Measurements from ENCODE around the gene BTBD8.
"Not testable (repeated sequence)": the region's sequence is repeated elsewhere in the genome, so short reads cannot be mapped to it uniquely, and the experiment has no call there.

The BTBD8 gene

DNA sequence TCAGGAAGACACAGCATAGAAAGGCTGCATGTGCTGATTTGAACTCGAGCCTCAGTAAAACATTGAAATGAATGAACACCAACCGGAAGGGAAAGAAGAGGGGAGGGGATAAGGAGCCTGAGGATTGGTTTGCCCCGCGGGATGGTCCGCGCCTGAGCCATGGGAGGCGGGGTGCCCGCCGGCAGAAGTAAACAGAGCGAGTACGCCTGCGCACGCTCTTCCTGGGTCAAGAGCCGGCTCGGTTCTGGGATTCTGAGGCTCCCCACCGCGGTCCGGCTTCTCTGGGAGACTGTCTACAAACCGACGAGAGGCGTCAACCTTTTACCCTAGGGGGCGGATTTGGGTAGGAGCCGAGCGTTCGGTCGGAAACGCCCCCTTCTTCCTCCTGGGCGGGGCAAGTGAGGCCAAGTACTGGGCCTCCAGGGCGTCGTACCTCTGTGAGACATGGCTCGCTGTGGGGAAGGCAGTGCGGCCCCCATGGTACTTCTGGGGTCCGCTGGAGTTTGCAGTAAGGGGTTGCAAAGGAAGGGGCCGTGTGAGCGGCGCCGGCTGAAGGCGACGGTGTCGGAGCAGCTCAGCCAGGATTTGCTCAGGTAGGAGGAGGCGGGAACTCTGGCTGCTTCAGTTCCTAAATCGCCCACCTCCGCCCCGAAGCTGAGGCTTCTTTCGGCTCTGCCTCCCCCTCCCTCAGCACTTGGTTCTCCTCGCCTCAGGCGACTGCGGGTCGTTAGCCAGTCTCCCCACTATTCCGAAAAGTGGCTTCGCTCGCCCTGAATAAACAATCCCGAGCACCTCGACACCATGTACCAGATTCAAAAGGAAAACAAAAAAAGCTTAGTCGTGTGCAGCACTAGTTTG, at the start of gene BTBD8:
TSS of gene BTBD8 (plus strand) at position 218 of the 858 bp plus-strand sequence. CDS start at position 445, 227 bp downstream.
- peak; percentile 96 for DNase-seq

DNA sequence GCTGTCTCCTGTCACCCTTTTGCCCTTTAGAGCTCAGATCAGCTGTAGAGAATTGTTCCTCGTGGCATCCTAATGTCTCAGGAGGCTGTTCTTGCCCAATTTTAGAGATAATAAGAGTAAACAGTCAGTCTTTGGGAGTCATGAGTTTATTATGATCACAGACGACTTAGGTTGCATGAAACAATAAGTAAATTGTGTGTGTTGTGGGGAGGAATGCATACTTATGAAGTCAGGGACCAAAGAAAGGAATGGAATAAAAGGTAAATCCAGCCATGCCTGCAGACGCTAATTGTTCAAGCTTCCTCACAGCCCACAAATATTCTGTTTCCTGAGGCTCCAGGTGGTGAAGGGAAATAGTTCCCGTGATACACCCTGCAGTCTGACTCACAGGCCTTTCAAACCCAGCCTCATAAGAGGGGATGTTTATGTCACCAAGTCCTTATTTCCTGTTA, 49.5 kb upstream of the BTBD8 start:
- peak; percentile 35 for DNase-seq

DNA sequence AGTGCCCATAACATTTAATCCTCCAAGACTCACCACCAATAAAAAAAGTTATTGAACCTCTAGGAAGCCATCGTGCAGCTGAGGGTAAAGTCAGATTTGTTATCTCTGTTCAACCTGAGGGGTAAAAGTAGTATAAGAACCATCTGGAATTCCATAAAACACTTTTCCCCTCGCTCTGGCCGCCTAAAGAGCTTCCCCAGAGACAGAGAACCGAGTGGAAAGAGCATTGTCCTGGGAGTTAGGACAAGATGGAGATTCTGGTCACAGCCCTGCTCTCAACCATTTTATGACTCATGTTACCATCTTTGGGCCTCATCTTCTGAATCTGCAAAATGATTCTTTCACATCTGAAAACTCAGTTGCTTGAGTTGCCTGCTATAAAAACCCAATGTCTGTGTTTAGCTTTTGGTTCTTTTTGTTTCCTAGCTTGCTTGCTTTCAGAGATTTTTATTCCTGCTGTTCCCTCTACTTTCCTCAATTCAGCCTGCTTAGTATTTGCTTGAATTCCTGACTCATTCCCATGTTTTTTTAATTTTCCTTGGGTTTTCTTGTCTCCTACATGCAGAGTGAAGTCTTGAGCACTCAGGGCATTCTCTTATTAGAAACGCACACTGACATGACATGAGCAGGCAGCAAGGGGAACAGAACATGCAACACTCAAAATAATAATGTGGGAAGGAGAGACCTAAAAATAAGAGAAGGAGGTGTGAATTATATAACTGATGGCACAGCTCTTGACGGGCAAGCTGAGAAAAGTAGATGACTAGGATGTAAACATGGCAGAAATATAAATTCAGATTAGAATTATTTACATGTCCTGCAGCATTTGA, 48.6 kb upstream of the BTBD8 start:
- DNase-seq: no peak

DNA sequence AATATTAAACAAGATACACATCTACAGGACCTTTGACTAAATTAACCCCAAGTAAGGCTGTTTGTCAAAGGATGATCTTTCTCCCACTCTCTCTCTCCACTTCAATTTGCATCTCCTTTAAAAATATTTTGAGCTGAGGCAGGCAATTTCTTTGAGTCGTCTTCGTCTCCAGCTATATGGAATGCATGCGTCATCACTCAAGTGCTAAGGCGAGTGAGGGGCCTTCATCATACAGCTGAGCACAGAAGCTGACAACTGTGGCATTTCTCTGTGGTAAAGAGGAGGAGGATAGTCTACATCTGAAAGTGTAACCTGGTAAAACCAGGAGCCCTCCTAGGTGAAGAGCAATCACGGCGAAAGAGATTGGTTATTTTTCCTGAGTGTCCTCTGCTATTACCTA, 42.7 kb upstream of the BTBD8 start:
- no peak for DNase-seq

DNA sequence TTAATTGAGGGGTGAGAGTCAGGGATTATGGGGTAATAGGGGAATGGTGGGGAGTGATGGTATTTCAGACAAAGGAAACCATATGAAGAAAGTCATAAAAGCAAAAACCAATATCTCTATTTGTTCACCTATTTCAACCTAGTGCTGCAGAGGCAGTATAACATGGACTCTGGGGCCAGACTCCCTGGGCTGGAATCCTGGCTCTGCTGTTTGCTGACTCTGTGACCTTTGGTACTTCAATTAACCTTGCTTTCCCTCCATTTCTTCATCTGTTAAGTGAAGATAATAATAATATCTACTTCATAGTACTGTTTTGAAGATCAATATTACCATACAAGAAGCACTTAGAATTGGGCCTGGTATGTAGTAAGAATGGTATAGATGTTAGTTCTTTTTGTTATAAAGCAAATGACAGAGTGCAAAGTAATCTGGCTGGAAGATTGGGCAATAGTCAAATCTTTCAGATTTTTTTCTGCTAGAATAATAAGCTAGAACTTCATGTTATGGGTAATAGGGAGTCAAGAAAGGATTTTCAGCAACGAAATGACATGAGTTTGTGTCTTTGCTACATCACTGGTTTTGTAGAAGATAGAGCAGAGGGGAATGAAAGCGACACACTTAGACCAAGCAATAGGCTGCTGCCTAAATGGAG, 41.3 kb upstream of the BTBD8 start:
- DNase-seq: no peak

DNA sequence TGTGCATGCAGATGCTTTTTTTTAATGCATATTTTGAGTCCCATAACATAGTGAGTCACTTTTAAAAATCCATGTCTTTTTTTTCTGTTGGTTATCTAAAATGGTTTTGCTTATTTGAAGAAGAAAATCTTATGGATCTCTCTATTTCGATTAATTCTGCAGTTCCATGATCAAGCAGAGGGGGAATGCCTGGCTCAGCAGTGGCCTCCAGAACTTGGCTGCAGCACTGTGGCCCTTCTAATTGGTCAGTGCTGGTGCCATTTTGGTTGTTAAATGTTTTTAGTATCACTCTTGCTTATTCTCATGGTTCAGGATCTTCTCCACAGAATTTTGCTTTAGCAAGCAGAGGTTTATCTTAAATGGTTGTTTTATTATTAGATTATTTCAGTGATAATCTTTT, 39.2 kb upstream of the BTBD8 start:
- no peak for DNase-seq

DNA sequence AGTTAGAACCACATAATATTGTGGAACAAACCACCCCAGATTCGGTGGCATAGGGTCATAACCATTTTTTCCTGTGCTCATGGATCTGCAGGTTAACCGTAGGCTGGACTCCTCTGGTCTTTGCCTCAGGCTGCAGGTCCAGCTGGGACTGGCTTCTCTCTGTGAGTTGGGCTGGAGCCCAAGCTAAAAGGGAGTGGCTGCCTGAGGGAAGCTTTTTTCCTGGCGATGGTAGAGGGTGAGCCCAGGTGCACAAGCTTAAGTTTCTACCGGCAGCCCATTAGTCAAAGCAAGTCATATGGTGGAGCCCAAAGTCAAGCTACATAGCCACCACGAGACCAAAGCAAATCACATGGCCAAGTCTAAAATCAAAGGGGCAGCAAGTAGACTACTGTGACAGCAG, 36.5 kb upstream of the BTBD8 start:
- DNase-seq: no peak

DNA sequence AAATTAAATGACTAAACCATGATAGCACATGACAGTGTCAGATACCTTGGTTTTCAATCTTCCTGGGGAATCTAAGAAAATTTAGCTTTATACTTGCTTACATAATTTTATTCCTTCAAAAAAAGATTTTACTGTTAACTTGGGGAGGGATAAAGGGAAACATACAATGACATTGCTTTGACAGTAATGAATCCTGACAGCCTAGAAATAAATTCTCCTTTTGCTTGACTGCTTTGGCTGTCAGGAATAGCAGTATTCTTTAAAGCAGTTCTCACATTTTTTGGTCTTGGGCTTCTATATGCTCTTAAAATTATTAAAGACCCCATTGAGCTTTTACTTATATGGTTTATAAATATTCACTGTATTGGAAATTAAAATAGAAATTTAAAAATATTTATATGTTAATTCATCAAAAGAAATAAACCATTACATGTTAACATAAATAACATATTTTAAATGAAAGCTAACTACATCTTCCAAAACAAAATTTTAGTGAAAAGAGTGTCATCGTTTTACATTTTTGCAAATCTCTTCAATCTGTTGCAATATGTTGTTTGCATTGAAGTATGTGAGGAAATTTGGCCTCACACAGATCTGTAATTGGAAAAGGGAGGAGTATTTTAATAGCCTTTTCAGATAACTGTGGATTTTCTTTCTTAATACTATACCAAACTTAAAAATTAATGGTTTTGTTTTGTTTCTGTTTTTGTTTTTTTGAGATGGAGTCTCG, 34.2 kb upstream of the BTBD8 start:
- no peak for DNase-seq

DNA sequence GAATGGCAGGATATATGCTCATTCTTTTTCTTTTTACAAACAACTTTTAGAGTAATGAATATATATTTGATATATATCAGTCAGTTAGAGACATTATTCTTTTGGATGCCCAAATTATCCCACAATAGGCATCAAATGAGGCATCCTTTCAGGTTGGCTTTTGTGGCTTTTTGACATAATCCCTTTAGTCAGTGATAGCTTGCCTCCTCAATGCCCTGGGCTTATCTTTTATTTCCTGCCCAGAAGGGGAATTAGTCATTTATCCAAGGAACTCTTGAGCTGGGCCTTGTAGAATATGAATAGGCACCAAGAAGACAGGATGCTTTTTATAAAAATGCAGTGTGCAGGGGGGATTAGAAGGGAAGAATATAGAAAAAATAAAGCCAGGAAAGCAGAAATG, 28.2 kb upstream of the BTBD8 start:
- DNase-seq: no peak

DNA sequence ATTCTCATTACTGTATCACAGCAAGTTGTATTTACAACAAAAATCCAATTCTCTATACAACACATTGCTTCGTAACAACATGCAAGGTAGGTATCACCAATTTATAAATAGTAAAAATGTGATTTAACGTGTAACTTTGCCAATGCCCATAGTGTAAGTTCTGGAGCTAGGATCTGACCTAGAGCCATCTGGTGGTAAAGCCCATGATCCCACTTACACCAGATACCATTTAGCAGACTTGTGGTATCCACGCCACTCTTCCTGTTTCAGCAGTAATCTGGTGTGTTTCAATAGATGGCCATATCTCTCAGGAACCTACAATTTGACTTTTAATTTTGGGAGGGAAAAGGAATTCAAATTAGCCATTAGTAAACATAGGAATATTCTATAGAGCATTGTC, 15.1 kb upstream of the BTBD8 start:
- DNase-seq: no peak

DNA sequence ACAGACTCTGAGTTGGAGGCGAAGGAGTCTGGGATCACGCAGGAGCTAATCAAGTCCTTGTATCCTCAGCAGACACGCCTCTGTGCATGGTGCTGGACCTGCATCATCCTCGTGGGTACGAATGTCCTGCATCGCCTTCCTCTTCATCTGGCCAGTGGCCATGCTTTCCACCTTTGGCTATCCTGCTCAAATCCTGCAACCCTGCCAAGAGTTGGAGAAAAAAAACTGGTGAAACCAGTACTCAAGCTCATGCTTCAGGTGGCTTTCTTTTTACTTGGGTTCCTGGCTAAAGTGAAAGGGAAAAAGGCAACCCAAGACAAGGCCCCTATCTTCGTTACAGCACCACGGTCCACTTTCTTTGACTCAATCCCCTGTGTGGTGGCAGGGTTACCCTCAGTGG, 13.8 kb upstream of the BTBD8 start:
- no peak for DNase-seq

DNA sequence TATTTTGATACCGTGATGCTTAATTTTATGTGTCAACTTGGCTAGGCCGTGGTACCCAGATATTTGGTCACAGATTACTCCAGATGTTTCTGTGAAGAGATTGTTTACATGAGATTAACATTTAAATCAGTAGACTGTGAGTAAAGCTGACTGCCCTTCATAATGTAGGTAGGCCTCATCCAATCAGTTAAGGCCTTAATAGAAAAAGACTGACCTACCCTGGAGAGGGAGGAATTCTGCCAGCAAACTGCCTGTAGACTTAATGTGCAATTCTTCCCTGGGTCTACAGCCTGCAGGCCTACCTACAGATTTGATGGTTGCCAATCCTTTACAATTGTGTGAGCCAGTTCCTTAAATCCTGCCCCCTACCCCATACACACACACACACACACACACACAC, 9.3 kb upstream of the BTBD8 start:
- no peak for DNase-seq

DNA sequence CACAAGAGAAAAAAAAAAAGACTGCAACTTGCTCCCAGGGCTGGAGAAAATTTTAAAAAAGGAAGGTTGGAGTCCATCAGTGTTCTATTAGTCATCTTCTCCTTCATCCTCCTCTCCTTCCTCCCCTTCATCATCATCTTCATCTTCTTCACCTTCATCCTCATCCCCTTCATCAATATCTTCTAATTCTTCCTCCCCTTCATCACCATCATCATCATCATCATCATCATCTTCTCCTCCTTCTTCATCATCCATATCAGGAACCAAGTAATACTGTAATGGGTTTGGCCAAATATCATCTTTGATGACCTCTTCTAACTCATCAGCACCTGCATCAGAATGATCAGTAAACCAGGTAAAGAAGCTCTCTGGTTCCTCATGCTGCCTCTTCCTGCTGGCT, 5.7 kb upstream of the BTBD8 start:
- not testable (repeated sequence) for DNase-seq

DNA sequence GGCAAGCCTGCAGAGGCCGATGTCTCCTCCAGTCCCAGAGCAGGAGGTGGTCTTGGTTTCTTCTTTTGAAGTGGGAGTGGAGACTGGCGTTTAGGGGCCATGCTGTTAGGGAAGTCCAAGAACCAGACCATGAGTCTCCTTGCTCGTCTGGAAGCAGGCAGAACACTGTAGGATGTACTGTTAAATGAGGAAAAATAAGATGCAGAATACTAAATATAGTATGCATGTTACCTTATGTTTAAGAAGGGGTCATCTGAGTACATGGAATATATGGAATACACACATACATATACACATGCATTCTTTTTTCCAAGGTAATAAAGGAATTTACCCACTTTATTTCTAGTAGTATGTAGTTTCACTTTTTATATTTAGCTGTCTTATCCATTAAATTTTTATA, 4.8 kb upstream of the BTBD8 start, which contains the start of gene SETSIP:
TSS of gene SETSIP (minus strand) at position 101 of the 400 bp plus-strand sequence. CDS start at position 101, 0 bp downstream.
- DNase-seq: no peak

DNA sequence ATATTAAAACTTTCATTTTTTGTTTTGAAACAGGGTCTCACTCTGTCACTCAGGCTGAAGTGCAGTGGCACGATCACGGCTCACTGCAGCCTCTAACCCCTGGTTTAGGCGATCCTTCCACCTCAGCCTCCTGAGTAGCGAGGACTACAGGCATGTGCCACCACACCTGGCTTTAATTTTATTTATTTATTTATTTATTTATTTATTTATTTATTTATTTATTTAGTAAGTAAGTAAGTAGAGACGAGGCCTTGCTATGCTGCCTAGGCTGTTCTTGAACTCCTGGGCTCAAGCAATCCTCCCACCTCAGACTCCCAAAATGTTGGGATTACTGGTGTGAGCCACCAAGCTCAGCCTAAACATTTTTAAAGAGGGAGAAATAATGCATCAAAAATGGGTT, 3.8 kb upstream of the BTBD8 start:
- no peak for DNase-seq

DNA sequence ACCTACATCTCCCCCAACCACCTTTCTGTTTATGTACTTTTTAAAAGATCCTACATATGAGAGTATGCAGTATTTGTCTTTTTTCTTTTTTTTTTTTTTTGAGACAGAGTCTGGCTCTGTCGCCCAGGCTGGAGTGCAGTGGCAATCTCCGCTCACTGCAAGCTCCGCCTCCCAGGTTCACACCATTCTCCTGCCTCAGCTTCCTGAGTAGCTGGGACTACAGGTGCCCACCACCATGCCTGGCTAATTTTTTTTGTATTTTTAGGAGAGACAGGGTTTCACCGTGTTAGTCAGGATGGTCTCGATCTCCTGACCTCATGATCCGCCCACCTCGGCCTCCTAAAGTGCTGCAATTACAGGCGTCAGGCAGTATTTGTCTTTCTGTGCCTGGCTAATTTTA, 2.1 kb upstream of the BTBD8 start:
- DNase-seq: not testable (repeated sequence)

DNA sequence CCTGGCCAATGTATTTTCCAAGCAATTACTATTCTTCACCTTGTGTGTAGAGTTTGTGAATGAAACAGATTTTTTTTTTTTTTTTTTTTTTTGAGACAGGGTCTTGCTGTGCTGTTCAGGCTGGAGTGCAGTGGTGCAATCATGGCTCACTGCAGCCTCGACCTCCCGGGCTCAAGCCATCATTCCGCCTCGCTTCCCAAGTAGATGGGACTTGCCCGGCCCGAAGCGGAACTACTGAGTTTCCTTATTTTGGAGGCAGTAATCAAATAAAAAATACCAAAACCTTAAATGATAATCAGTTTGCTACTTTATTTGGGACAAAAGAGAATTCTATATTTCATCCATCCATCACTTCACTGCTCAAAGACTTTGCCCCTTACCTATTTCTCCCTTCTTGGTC, 704 bp upstream of the BTBD8 start:
- no peak for DNase-seq

DNA sequence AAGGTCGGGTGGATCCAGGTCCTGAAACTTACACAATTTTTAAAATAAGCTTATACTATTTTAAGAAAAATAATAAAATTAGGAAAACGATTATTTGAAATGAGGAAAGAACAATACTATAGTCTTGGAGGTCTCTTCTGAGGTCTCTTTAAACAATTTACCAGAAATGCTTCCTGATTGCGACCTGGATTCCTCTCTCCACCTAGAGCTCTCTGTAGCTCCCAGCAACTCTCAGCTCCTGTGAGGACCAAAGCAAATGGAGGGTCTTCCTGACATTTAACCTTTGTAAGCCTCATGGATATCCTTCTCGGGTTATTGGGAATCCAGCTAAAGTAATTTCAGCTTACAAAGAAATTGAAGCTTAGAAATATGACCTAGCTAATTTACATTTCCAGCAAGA, 886 bp downstream of the BTBD8 start:
- peak; percentile 56 for DNase-seq

DNA sequence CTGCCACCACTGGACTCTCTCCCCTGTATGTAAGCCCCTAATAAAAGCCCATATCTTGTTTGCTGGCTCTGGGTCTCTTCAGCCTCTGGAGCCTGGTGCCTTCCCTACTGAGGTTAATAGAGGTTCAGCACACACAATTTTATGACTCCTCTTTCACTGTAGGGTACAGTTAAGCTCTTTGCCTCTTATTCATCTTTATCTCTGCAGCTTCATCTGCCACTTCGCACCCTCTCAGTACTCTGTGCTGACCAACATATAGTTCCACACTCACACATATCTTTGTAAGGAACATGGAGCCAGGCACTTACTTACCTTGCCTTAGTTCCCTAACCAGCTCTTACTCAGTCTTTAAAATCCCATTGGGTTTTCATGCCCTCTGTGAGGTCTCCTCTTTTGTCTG, 4.5 kb downstream of the BTBD8 start:
- DNase-seq: no peak

DNA sequence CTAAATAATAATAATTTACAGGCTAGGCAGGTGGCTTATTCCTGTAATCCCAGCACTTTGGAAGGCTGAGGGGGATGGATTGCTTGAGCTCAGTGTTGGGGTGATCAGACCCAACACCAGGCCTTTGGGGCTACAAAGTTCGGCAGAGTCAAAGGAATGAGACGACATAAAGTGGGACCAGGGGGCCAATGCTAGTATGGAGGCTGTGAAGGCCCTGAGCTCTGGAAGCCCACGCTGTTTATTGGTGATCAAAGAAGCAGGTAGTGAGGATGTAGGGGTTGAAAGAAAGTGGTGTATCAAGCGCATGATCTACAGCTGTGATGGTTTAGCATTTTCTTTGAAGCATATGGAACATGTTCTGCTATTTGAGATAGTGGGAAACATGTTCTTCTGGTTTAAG, 5.6 kb downstream of the BTBD8 start:
- DNase-seq: no peak

DNA sequence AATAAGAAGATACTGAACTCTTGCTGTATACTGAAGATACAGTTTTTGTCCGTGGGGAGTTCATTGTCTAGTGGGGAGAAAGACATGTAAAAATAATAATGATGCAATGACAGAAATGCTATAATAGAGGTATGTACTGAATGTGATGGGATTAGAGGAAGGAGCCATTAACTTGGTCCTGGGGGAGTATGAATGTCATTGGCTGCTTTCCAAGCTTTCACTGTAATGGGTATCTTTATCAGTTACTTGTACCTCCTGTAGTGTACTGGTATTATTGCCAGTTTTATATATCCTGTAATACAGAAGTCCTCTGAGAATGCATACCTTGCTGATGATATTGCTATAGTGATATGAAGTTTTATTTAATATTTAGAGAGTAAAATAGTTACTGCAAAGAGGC, 7.4 kb downstream of the BTBD8 start:
- no peak for DNase-seq

DNA sequence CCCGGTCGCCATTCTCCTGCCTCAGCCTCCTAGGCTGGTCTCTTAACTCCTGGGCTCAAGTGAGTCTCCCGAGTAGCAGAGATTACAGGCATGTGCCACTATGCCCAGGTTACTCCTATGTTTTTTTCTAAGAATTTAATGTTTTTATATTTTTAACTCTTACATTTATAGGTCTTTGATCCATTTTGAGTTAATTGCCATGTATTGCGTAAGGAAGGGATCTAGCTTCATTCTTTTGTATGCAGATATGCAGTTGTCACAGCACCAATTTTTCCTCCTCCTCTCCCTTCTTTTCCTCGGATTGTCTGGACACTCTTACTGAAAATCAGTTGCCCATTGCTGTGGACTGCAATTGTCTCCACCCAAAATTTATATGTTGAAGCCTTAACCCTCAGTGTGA, 11.5 kb downstream of the BTBD8 start:
- no peak for DNase-seq

DNA sequence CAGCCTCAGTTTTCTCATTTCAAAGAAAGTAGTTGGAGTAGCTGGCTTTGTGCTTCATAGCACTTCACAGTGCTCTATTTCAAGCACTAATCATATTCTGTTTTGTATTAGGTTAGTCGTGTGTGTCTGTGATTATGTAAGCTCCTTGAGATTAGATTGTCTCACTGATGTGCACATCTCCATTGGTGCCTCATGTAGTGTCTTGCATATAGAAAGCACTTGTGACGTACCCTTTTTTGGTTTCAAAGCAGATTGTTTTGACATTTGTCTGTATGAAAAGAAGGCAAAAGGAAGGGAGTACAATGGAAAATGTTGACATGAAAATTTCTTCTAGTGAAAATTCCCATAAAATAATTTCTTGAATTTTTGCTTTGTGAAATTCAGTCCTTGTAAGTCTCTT, 13.9 kb downstream of the BTBD8 start:
- DNase-seq: no peak
